HG02870 (cell line): ENCODE measurements around the gene AUNIP.
"Not testable (repeated sequence)": the region's sequence is repeated elsewhere in the genome, so short reads cannot be mapped to it uniquely, and the experiment has no call there.

Experiments
- ATAC-seq: cut with Tn5 transposase; IDR thresholded peaks from one replicate; pipeline ENCODE4 v1.9.1; 2021; ENCODE audit warnings: mild to moderate bottlenecking, moderate library complexity; ENCODE audit not compliant: unreplicated experiment

The AUNIP gene

DNA sequence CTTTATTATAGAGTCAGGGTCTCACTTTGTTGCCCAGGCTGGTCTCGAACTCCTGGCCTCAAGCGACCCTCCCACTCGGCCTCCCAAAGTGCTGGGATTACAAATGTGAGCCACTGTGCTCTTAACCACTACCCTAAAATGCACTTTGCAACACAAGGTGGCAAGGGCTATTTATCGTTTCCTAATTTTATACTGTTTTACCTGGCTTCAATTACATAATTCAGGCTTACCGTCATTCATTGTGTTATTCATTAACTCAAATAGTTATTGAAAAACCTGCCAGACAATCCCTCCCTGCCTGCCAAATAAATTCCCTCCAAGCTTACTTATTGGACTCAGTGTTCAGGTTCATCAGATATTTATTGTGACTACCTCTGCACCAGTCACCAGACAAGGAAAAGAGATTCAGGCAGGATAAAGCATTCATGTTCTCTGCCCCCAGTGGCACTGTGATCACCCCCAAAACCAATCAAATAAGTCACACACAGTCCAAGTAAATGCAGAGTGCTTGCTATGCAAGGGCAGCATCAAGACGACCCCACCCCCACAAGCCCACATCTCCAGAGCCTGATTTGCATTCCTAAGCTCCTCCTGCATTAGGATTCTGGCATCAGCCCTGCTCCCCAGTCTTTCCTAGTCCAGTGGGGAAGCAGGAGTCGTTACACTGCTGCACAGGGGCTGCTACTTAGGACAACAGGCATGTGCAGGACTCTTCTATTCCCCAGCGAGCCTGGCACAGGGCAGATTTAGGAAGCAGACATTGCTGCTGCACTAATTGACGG, 8.1 kb upstream of the AUNIP start:
- ATAC-seq, result no peak

DNA sequence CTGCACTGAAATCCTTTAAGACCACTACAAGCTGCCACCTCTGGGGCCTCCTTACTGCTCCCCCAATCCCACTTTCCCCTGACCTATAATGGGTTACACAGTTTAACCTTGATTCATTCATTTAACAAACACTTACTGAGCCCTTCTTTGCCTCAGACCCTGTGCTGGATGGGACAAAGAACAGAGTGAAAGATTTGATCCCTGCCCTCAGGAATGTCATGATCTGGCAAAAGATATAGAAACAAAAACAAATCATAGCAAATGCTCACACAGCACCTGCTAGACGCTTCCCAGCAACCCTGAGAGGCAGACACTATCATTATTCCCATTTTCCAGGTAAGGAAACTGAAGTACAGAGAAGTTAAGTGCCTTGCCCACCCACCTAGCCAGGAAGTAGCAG, 7.0 kb upstream of the AUNIP start:
- no peak for ATAC-seq

GRCh38 chr1:25864434-25864833, 5.2 kb upstream of the AUNIP start:
- ATAC-seq, result no peak

DNA sequence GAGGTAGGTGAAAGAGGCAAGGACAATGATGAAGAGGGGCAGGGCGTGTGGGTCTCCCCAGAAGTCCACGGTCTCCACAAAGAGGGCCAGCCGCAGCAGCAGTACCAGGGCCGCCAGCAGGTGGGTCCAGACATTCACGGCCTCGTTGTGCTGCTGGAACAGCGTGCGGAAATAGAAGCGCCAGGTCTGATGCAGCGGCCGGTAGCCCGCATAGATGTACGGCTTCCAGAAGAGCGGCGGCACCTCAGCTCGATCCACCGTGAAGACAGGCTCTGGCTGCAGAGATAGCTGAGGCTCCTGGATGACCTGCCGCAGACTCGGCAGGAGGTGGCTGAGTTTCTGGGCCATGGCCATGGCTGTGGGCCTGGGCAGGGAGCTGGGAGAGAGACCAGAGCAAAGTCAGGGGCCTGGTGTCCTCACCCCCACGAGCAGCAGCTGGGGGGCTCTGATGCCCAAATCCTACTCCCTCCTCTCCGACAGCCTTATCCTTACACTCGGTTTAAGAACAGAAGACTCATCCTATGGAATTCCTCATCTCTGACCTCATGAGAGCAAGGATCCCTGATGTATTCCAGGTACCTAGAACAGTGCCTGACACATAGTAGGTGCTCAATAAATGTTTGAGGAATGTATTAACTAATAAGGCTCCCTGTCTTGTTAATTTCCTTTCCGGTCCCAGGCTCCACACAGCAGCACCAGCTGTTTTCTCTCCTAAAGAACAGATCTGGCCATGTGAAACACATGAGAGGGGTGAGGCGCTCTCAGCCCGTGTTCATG, 4.4 kb upstream of the AUNIP start:
- no peak for ATAC-seq

- ATAC-seq, result no peak
These were observed 3.7 kb upstream of the AUNIP start for GRCh38 chr1:25862785-25863485.

DNA sequence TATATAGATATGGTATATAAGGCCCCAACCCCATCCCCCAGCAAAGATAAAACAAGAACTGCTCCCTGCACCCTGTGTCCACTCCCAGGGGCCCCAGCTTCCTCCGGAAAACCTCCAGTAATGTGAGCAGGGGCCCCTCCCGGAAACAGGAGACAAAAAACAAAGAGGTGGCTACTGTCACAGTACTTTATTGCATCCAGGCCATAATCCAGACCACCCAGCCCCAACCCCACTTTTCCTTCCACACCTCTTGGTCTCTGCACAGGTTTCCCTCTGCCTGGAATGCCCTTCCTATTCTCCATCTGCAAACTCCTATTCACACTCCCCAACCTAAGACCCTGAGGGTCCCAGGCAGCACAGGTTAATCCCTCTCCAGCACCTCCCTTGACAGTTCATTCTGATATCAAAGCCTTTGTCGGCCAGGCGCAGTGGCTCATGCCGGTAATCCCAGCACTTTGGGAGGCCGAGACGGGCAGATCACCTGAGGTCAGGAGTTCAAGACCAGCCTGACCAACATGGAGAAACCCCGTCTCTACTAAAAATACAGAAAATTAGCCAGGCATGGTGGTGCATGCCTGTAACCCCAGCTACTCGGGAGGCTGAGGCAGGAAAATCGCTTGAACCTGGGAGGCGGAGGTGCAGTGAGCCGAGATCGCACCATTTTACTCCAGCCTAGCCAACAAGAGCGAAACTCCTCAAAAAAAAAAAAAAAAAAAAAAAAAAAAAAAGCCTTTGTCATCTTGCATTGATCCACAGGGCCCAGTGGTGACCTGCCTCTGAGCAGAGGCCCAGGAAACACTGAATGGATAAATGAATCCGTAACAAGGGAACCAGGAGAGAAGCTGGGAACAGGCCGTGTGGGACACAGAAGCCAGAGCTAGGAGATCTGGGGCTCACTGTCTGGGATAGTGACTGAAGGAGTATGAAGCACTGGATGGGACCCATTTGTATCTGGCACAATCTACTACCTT, 2.3 kb upstream of the AUNIP start:
- no peak for ATAC-seq

DNA sequence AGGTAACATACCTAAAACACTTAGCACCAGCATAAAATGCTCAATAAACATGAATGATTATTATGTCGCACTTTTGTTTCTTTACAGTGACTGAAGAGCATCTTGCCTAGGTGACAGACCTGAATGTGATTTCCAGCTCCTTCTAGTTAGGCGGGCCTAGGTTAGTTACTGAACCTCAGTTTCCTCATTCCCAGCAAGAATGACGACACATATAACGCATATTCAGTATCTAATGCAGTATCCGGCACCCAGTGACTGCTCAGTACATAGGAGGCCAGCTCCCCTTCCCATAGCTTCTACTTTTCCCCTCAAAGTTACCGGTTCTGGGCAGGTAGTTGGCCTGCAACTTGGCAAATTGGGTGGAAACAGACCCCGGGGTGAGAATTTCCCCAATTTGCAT, 763 bp downstream of the AUNIP start:
- ATAC-seq, result no peak

- ATAC-seq, result no peak
These were observed 2.4 kb downstream of the AUNIP start for GRCh38 chr1:25856856-25857255.

DNA sequence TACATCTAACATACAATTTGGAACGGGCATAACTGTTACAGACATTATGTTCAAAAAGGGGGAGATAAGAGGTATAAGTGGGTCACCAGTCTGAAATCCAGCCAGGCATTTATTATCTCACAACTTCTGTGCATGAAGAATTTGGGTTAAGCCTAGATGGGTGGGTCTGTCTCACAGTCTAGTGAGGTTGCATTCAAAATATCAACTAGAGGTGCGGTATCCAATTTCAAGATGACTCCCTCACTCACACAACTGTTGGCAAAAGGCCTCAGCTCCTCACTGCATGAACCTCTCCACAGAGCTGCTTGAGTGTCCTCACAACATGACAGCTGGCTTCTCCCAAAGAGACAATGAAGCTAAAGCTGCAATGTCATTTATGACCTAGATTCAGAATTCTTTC, 4.7 kb downstream of the AUNIP start:
- ATAC-seq, result no peak

GRCh38 chr1:25848531-25848930, 10.7 kb downstream of the AUNIP start:
- ATAC-seq, result no peak

DNA sequence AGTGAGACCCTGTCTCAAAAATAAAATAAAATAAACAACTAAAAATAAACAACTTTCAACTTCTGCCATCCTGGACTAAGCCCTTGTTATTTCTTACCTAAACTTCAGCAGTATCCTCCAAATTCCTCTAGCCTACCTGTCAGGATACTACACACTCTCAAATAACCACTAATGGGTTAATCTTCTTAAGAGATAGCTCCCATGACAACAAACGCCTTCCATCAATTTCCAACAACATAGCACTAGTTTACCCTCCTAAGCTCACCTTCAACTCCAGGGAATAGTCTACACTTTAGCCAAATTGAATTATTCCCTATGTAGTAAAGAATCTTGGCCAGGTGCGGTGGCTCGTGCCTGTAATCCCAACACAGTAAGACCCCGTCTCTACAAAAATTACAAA, 11.3 kb downstream of the AUNIP start:
- no peak for ATAC-seq

DNA sequence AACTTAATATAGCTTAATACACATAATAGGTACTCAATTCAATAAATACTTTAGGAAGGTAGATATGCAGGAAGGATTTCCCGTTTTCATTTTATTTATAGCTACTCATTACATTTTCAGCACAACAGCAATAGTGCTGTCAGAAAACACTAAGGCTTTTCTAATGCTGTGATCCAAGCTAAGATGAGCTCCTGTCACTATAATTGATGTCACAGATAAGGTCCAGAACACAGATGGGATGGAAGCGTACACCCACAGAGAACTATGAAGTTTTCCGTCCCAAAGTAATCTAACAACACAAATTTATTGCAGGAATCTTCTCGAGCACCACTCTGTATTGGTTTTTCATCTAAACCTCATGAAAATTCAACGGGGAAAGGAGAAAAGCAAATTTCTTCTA, 13.6 kb downstream of the AUNIP start:
- ATAC-seq, result no peak

- ATAC-seq, result no peak
These were observed 14.5 kb downstream of the AUNIP start for GRCh38 chr1:25844536-25845337.

DNA sequence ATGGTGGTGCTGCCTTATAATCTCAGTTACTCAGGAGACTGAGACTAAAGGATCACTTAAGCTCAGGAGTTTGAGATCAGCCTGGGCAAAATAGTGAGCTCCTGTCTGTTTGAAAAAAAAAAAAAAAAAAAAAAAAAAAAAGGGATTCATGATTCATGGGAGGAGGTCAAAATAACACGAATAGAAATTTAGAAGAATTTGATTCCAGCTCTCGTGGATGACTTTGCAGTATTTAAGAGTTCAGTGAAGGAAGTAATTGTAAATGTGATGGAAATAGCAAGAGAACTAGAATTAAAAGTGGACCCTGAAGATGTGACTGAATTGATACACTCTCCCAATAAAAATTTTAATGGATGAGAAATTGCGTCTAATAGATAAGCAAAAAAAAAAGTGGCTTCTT, 15.8 kb downstream of the AUNIP start:
- no peak for ATAC-seq

DNA sequence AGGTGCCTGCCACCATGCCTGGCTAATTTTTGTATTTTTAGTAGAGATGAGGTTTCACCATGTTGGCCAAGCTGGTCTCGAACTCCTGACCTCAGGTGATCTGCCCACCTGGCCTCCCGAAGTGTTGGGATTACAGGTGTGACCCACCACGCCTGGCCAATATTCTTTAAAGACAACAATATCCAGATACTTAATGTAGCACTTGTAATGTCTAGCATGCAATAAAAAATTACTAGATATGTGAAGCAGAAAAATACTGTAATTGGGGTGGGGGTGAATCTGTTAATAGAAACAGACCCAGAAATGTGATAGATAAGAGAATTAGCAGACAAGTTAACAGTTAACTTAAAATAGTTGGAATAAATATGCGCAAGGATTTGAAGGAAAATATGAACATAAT, 19.4 kb downstream of the AUNIP start:
- ATAC-seq, result not testable (repeated sequence)

DNA sequence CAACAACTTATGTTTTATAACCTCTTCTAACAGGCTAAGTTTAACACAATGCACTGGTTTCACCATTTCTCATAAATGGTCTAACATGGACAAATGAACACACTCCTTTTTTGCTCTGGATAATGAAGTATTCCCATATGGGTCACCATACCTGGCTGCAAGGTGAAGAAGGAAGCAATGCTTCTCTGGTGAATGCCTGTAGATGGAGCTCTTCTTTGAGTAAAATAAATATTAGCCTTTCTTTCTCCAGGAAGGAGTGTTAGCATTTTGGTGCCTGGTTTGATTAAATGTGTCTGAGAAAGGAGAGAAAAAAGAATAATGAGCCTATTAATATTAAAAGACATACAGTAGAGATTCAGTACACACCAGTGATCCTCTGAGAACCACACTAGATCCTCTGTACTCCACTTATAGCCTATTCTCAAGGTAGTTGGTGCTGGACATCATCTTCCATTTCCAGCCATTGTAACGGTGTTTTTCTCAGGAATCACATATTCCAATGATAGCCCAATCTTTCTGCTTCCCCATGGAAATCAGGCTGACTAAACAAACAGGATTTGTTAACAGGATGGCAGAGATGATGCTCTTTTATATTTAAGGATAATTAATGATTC, 21.9 kb downstream of the AUNIP start:
- no peak for ATAC-seq

- ATAC-seq, result no peak
These were observed 22.6 kb downstream of the AUNIP start for GRCh38 chr1:25836695-25837094.

DNA sequence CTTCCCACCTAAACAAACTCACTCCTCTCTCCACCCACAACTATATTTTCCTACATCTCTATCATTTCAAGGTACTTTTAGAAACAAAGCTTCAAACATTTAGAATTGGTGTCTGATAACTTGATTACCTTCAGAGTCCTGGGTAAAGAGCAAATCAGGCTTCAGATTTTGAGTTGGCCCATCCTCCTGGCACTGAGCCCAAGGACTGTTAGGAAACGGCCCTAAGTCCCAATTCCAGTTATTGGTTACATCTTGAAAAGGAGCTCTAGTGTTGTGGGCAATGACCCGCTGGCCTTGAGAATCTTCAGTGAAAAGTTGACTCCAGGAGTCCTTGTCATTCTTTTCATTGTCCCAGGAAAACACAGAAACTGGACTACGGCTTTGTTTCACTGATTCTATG, 24.4 kb downstream of the AUNIP start:
- no peak for ATAC-seq

DNA sequence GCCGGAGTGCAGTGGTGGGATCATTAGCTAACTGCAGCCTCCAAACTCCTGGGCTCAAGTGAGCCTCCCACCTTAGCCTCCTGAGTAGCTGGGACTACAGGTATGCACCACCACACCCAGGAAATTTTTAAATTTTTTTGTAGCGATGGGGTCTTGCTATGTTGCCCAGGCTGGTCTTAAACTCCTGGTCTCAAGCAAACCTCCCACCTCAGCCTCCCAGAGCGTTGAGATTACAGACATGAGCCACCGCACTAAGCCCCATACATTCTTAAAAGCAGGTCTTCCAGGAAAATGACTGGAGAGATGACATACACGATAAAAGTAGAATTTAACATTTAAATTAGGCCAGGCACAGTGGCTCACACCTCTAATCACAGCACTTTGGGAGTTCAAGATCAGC, 26.1 kb downstream of the AUNIP start:
- ATAC-seq, result no peak
